DMS53 treated with DMSO at 0.1 percent for 48 hours (cell line): ENCODE results near the gene PYGB.
"Not testable (repeated sequence)": the region's sequence is repeated elsewhere in the genome, so short reads cannot be mapped to it uniquely, and the experiment has no call there.

Experiments
- DNase-seq: peaks from one replicate; lab custom pipeline; 2025; ENCODE audit not compliant: unreplicated experiment; lab: John Stamatoyannopoulos, UW

PYGB gene

GRCh38 chr20:25247518-25247955, 348 bp upstream of the PYGB start:
- DNase-seq = peak; percentile 66

- peak; percentile 12 for DNase-seq
These were observed 894 bp downstream of the PYGB start for GRCh38 chr20:25248786-25249172.

GRCh38 chr20:25249198-25249931, 1.5 kb downstream of the PYGB start:
- no peak for DNase-seq

GRCh38 chr20:25250508-25250907, 2.6 kb downstream of the PYGB start:
- no peak for DNase-seq

GRCh38 chr20:25251019-25251418, 3.1 kb downstream of the PYGB start:
- no peak for DNase-seq

GRCh38 chr20:25251558-25251957, 3.7 kb downstream of the PYGB start:
- DNase-seq = no peak

GRCh38 chr20:25252230-25252651, 4.4 kb downstream of the PYGB start:
- no peak for DNase-seq

- DNase-seq = no peak
These were observed 5.0 kb downstream of the PYGB start for GRCh38 chr20:25252686-25253421.

- no peak for DNase-seq
These were observed 5.9 kb downstream of the PYGB start for GRCh38 chr20:25253606-25254275.

GRCh38 chr20:25254571-25254970, 6.7 kb downstream of the PYGB start:
- no peak for DNase-seq

- DNase-seq = no peak
These were observed 7.2 kb downstream of the PYGB start for GRCh38 chr20:25254986-25255680.

- no peak for DNase-seq
These were observed 8.5 kb downstream of the PYGB start for GRCh38 chr20:25256226-25256859.

GRCh38 chr20:25257130-25257529, 9.2 kb downstream of the PYGB start:
- no peak for DNase-seq

- no peak for DNase-seq
These were observed 10.0 kb downstream of the PYGB start for GRCh38 chr20:25257756-25258475.

- DNase-seq = no peak
These were observed 10.6 kb downstream of the PYGB start for GRCh38 chr20:25258476-25258805.

- no peak for DNase-seq
These were observed 10.9 kb downstream of the PYGB start for GRCh38 chr20:25258828-25259227.

GRCh38 chr20:25259358-25259757, 11.5 kb downstream of the PYGB start:
- DNase-seq = no peak

GRCh38 chr20:25259788-25260254, 11.9 kb downstream of the PYGB start:
- DNase-seq = no peak

GRCh38 chr20:25260770-25261437, 13.0 kb downstream of the PYGB start:
- DNase-seq = not testable (repeated sequence)
